GM18951 (cell line): ENCODE data around the gene CNR2.

ENCODE experiments used
- POLR2A ChIP-seq: IDR thresholded peaks from 4 replicates; pipeline ENCODE4 v1.6.1; 2011; ENCODE audit warnings: mild to moderate bottlenecking; ENCODE audit not compliant: insufficient read length, insufficient read depth; ENCODE audit errors: extremely low read depth
- in situ Hi-C: fragments of 300-500 bp; cut with MboI; formaldehyde crosslinking; loops from one replicate; pipeline ENCODE4 v1.12.0; 2022; ENCODE audit warnings: low sequenced_read_pairs, mixed read lengths, inconsistent platforms; ENCODE audit not compliant: unreplicated experiment

The CNR2 gene

DNA sequence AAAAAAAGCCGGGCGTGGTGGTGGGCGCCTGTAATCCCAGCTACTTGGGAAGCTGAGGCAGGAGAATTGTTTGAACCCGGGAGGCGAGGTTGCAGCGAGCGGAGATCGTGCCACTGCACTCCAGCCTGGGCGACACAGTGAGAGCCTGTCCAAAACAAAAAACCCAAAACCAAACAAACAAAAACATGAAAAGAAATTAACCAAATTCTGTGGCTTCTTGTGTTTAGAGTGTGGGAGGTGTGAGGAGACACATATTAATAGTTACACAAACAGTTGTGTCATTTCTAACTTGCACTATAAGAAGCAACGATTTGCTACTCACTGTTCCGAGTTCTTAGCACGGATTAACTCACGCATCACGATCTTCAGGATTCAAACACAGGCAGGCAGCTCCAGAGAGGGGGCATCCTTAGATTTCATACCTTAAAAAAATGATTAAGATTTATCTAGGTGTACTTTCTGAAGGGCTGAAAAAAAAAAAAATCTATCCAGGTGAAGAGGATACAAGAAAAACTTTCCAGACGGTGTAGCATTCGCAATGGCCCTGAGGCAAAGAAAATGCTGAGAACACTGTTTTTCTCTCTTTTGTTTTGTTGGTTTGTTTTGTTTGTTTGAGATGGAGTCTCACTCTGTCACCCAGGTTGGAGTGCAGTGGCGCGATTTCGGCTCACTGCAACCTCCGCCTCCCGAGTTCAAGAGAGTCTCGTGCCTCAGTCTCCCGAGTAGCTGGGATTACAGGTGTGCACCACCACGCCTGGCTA is 87.2 kb downstream of the CNR2 start:
- no peak for TF ChIP-seq POLR2A

GRCh38 chr1:23825076-23825761 is 87.9 kb downstream of the CNR2 start, which contains the start of gene HMGCL:
Gene HMGCL, minus strand, starts transcription at chr1:23825429. Its CDS starts 14 bp downstream, at chr1:23825415.
- peak; percentile 94 for TF ChIP-seq POLR2A
- in situ Hi-C loops: no loop called here

More for the DNA sequence above, 87.2 kb downstream of the CNR2 start:
- in situ Hi-C loops: no loop called here

GRCh38 chr1:23824711-23825075 is 88.5 kb downstream of the CNR2 start:
- TF ChIP-seq POLR2A: no peak
- in situ Hi-C loops: no loop called here

DNA sequence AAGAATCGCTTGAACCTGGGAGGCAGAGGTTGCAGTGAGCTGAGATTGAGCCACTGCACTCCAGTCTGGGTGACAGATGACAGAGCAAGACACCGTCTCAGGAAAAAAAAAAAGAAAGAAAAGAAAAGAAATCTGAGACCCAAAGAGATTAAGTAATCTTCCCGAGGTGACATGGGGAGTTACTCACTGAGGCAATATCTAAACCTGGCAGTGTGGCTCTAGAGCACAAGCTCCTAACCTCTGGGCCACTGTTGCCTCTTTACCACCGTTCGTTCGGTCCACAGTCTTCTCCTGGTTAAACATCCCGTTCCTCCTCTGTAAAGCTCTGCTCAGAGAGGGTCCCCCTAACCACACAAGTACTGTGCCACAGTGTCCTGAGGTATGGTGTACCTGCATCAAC is 89.4 kb downstream of the CNR2 start:
- in situ Hi-C loops: no loop called here
- TF ChIP-seq POLR2A: no peak
